Tibial artery (tissue), 4 donors: ENCODE measurements around the gene CENPU.

Source experiments
- DNase-seq, 2 donors: peaks; one replicate each; pipeline ENCODE4 v3.0.0-alpha.2; 2019
- H3K27ac ChIP-seq, 2 donors: fragments of 200-600 bp; sonication (generic) in 1 of 2; 1 replicate in 1 of 2; 2 replicates in 1 of 2; pipeline ENCODE4 v1.5.1; 2018 to 2019; ENCODE audit warnings: mild to moderate bottlenecking in 1 of 2
- H3K27me3 ChIP-seq, 2 donors: fragments of 200-600 bp; sonication (generic) in 1 of 2; one replicate each; pipeline versions ENCODE4 v1.5.1 to v1.6.0; 2016 to 2019
- H3K36me3 ChIP-seq, 3 donors: fragments of 200-600 bp; sonication (generic) in 2 of 3; one replicate each; pipeline ENCODE4 v1.5.1; 2016 to 2019; ENCODE audit warnings: mild to moderate bottlenecking in 2 of 3
- H3K4me1 ChIP-seq, 4 donors: fragments of 200-600 bp; sonication (generic) in 2 of 4; 1 replicate in 3 of 4; 2 replicates in 1 of 4; pipeline ENCODE4 v1.5.1; 2016 to 2019
- H3K4me3 ChIP-seq, 2 donors: fragments of 200-600 bp; sonication (generic) in 1 of 2; 1 replicate in 1 of 2; 2 replicates in 1 of 2; pipeline ENCODE4 v1.5.1; 2018 to 2019; ENCODE audit warnings: mild to moderate bottlenecking in 2 of 2
- H3K9me3 ChIP-seq, 3 donors: fragments of 200-600 bp; sonication (generic) in 1 of 3; one replicate each; pipeline ENCODE4 v1.5.1; 2016 to 2019
- CTCF ChIP-seq, 2 experiments: fragments of 200-600 bp in 1 of 2; fragments of 450-650 bp in 1 of 2; IDR thresholded peaks; one replicate each; pipeline ENCODE4 v1.5.1; 2017 to 2019; ENCODE audit warnings: antibody characterized with exemption in 2 of 2, mild to moderate bottlenecking in 1 of 2, moderate library complexity in 1 of 2
- intact Hi-C: fragments of 100-400 bp; cut with DNase I; formaldehyde crosslinking; loops from one replicate; pipeline ENCODE4 v1.15.0; 2023; ENCODE audit warnings: low total_unique reads

The CENPU gene

GRCh38 chr4:184734758-184735157, 862 bp upstream of the CENPU start:
- peak overlapping the region in 1 of 2 donors; percentile 74 for H3K27ac ChIP-seq
- intact Hi-C loops = loop anchor here (5.0 kb wide), 1 partner anchor 87 kb away; the partner anchor contains the start of genes CASP3 and PRIMPOL
- TF ChIP-seq CTCF (IDR thresholded peaks at IDR 0.05) = no peak

GRCh38 chr4:184732126-184732525, 1.8 kb downstream of the CENPU start:
- Histone ChIP-seq H3K4me1 (peaks cover 0 to 11% (median 10%) of the 10 kb centered on the region in 4 donors), H3K36me3 (no peaks in the 10 kb centered on the region), H3K27ac (no peak overlapping the region), H3K9me3 (no peaks in the 10 kb centered on the region), H3K27me3 (peaks cover 0 to 3% of the 10 kb centered on the region in 2 donors), H3K4me3 (no peak overlapping the region)
- intact Hi-C loops = loop anchor here (5.0 kb wide), 1 partner anchor 85 kb away; the partner anchor contains the start of genes CASP3 and PRIMPOL
- no peak for DNase-seq
- TF ChIP-seq CTCF (IDR thresholded peaks at IDR 0.05) = no peak

More at GRCh38 chr4:184734758-184735157, 862 bp upstream of the CENPU start:
- peaks cover 0 to 3% of the 10 kb centered on the region in 2 donors for H3K27me3 ChIP-seq
- no peaks in the 10 kb centered on the region for H3K36me3 ChIP-seq
- peak overlapping the region; percentile 75 to 88 for H3K4me3 ChIP-seq
- DNase-seq = no peak
- H3K9me3 ChIP-seq = no peaks in the 10 kb centered on the region
- peaks cover 0 to 11% (median 10%) of the 10 kb centered on the region in 4 donors for H3K4me1 ChIP-seq

GRCh38 chr4:184731056-184731455, 2.8 kb downstream of the CENPU start:
- Histone ChIP-seq H3K4me3 (no peak overlapping the region), H3K27me3 (peaks cover 0 to 3% of the 10 kb centered on the region in 2 donors), H3K36me3 (no peaks in the 10 kb centered on the region), H3K27ac (no peak overlapping the region), H3K9me3 (no peaks in the 10 kb centered on the region), H3K4me1 (peaks cover 0 to 11% (median 10%) of the 10 kb centered on the region in 4 donors)
- no peak for TF ChIP-seq CTCF (IDR thresholded peaks at IDR 0.05)
- intact Hi-C loops = loop anchor here (5.0 kb wide), 1 partner anchor 84 kb away; the partner anchor contains the start of genes CASP3 and PRIMPOL
- no peak for DNase-seq

GRCh38 chr4:184729946-184730345, 4.0 kb downstream of the CENPU start:
- no peak for DNase-seq
- no peaks in the 10 kb centered on the region for H3K9me3 ChIP-seq
- intact Hi-C loops = loop anchor here (5.0 kb wide), 1 partner anchor 83 kb away; the partner anchor contains the start of genes CASP3 and PRIMPOL
- H3K27ac ChIP-seq = no peak overlapping the region
- H3K36me3 ChIP-seq = no peaks in the 10 kb centered on the region
- H3K4me3 ChIP-seq = no peak overlapping the region
- peaks cover 0 to 3% of the 10 kb centered on the region in 2 donors for H3K27me3 ChIP-seq
- peaks cover 0 to 11% (median 10%) of the 10 kb centered on the region in 4 donors for H3K4me1 ChIP-seq
- no peak for TF ChIP-seq CTCF (IDR thresholded peaks at IDR 0.05)

GRCh38 chr4:184728858-184729257, 5.0 kb downstream of the CENPU start:
- Histone ChIP-seq H3K4me1 (peaks cover 0 to 11% (median 8%) of the 10 kb centered on the region in 4 donors), H3K27me3 (peaks cover 0 to under 1% of the 10 kb centered on the region in 2 donors), H3K36me3 (no peaks in the 10 kb centered on the region), H3K9me3 (no peaks in the 10 kb centered on the region), H3K27ac (no peak overlapping the region), H3K4me3 (no peak overlapping the region)
- intact Hi-C loops = no loop called here
- TF ChIP-seq CTCF (IDR thresholded peaks at IDR 0.05) = no peak
- no peak for DNase-seq
